Stromal cell of bone marrow (primary cell): Measurements from ENCODE around the gene LRRN2.
A peak's percentile ranks its signal among the peaks of the same experiment; 100 is the strongest.
"Not testable (repeated sequence)": the region's sequence is repeated elsewhere in the genome, so short reads cannot be mapped to it uniquely, and the experiment has no call there.

ENCODE experiments used
- DNase-seq: peaks from one replicate; pipeline ENCODE4 v3.0.0-alpha.2; 2012; ENCODE audit warnings: low read depth

LRRN2 gene

DNA sequence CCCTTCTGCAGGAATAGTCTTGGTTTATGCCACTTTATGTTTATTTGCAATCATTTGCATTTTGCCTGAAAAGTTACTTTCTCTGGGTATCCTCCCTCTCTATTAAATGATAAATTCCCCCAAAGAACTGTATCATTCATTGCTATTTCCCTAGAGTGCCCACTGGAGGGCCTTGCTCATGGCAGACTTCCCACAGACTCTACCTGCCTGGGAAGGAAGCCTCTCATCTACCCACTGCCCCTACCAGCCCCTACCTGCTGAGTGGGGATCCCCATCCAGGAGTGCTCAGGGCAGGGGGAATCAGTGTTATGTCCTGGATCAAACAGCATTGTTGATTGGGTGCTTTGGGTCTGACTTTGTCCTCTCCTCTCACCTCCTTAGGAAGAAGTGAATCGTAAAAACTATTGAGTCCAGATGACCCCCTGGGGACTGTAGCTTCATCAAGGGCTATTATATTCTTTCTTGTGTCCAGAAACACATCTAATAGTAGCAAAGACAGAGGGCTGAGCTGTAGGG lies 6.8 kb upstream of the LRRN2 start:
- DNase-seq, result no peak

DNA sequence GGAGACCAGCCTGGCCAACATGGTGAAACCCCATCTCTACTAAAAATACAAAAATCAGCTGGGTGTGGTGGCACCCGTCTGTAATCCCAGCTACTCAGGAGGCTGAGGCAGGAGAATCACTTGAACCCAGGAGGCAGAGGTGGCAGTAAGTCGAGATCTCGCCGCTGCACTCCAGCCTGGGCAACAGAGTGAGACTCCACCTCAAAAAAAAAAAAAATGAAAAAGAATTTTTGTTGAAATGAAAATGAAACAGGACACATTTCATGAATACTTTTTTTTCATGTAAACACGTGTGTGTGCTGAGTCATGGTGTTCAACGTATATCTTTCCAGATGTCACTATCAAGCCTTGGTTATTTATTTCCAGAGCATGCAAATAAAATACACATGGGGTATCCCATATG lies 5.8 kb upstream of the LRRN2 start:
- not testable (repeated sequence) for DNase-seq

DNA sequence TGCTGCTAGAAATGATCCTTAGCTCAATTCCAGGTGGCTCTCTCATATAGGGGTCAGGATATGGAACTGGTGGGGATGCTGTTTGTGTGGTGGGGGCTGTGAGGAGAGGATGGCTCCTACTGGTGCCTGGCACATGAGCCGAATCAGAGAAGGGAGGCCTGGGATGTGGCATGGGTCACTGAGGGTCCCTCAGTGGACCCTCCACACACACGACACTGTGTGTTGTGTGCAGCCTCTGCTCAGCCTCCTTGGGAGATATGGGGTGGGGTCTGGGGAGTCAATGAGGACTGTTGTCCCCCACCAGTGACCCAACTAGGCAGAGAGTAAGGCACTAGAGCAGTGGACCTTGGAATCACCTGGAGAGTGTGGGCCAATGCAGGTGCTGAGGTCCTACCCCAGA lies 3.2 kb upstream of the LRRN2 start:
- no peak for DNase-seq

DNA sequence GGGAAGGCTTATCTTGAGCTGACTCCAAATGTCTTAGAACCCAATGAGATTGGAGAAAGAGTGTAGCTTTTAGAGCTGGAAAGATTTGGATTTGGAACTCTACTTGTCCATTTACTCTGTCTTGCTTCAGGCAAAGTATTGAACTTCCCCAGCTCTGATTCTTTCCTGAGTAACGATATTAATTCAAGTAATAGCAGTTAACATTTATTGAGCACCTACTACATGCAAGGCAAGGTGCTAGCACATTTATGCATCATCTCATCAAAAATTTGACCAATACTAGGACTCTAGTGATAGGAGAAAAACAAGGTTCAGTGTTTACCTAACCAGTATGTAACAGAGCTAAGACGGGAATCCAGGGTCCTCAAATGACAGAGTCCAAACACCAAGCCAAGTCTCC lies 2.5 kb upstream of the LRRN2 start:
- no peak for DNase-seq

DNA sequence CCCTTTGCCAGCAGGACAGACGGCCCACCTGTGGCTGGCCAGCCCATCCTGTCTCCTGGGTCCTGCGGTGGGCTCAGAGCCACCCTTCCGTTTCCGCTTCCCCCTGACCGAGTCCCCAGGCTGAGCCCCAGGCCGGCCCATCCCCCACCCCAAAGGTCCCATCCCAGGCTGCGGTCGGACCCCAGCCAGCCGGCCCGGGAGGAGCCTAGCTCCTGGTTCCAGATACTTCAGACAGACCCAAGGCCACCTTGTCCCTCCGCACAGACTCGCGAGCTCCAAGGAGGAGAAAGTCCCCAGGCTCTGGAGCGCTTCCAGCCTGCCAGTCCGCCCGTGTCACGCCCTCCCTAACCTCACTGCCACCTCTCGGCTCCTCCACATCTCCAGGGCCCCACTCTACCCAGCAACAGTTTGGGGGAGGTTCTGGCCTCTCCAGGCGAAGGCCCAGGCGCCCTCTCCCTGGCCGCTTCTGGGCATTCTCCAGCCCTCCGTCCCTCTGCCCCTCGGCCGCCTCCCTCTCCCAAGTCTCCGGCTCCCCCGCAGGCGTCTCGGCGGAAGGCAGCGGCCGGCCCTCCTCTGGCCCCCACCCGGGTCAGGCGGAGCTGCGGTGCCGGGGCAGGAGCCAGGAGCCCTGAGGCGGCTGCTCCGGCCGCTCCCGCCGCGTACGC lies 835 bp downstream of the LRRN2 start:
- no peak for DNase-seq

DNA sequence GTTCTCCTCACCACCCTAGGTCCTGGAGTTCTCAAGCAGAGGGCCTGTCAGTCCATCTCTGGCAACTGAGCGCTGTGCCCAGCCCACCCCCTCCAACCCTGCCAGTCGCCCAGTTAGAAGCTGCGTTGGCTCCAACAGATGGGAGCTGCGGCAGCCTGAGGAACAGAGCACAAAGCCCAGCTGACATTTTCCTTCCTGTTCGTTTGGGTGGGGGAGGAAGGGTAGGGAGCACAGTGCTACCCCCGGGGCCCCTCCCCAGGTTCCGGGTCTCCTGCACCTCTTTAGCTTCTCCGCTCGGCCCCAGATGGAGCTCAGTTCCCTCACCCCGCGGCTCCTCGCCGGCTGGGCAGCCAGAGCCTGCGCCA lies 1.4 kb downstream of the LRRN2 start:
- no peak for DNase-seq

DNA sequence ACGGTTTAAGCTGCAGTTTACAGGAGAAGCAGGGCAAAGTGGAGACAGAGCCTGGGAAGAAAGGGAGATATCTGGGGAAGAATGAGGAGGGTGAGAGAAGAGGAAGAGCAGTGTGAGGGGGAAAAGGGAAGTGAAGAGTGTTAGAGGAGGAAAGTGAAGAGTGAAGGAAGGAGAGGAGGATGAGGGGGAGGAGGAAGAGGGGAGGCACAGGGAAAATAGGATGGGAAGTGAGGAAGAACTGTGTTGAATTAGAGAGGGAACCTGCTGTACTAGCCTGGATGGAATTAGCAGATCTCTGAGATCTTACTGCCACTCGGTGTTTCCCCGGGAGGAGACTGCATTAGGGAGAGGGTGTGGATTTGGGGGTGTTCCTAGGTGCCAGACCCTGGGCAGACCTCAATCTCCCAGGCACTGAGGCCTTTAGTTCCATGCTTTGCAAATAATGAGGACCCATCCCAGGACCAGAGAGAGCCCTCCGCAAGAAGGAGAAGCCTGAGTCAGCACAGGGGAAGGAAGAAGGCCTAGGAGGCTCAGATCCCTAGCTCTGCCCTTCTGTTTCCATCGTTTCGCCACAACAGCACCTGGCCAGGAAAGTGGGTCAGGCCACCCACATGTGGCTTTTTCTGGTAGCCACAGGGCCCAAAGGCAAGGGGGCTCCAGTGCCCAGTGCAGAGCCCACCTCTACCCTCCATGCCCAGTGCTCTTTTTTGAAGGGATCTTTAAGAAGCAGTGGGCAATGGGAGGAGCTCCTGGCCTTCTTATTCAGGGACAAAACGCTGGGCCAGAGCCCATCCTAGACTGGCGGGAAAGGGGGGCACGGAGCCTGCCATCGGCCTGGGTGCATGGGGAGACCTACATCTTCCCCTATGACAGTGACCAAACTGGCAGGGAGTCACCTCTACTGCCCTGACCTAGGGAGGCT lies 2.0 kb downstream of the LRRN2 start:
- DNase-seq, result no peak

DNA sequence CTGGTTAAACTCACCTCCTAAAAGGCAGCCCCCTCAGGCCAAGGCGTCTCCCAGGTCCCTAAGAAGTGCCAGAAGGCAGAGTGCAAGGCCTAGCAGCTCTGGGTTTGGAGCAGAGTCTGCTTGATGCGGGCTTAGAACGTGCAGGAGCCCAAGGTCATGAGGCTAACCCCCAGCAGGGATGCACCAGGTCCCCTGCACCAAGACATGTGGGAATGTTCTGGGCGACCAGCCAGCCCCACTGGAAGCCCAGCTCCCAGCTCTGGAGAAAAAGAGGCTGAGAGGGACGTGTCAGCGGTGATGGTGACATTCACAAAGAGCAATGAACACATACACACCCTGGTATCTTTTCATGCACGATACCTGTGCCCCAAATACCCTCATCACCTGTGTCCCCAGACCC lies 5.1 kb downstream of the LRRN2 start:
- DNase-seq, result no peak

DNA sequence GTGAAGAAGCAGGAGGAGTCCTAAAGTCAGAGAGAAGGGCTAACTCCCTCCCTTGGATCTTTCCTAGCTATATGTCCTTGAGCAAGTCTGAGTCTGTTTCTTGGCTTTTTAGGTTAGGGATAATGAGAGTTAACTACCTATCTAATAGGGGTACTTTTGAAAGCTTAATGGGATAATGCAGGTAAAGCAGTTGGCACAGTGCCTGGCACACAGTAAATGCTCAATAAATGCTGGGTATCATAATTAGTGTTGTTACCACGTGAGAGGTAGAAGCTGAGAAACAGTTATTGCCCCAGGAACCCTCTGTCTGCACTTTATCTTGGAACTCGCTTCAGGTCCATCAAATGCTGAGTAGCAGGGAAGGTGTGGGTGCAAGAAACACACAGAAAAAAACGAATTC lies 5.5 kb downstream of the LRRN2 start:
- DNase-seq, result no peak

DNA sequence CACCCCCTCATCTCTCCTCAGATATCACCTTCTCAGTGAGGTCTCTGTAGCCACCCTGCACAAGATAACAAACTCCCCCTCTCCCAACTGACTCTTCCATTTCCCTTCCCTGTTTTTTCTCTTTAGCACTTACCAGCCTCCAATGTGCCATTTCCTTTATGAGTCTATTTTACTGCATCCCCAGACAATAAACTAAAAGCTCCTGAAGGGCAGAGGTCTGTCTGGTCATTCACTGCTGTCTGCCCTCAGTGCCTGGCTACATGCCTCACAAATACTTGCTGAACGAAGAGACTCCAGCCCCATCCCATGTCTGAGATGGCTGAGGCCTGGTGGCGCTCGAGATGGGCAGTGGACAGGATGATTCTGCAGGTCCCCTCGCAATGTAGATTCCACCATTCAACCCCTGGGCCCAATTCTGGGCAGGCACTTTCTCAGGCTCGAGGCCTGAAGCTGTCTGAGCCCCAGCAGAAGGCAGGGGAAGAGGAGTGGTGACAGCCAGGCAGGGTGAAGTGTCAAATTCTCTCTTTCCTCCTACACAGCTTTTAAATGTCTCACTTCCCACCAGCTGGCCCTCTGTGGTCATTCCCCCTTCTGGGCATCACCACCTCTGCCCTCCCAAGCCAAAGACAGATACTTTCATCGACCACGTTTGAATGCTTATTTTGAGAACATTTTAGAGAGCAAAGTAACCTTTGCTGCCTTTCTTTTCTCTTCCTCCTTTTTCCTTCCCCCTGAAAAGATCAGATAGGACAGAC lies 6.6 kb downstream of the LRRN2 start:
- no peak for DNase-seq

DNA sequence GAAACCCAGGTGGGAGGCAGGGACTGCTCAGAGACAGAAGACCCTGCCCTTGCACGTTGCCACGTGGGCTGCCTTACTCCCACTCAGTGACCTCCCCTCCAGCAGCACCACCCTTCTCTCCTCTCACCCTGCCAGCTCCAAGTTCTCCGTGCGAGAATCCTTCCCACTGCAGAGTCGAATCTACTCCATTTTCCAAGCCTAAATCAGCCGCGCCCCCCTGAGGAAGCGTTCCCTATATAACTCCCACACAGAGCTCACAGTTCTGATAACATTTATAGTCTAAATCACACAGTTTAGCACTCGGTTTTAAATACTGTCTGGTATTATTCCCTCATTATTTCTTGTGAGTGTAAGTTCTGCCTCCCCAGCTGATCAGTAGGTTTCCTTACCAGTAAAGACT lies 7.7 kb downstream of the LRRN2 start:
- no peak for DNase-seq

DNA sequence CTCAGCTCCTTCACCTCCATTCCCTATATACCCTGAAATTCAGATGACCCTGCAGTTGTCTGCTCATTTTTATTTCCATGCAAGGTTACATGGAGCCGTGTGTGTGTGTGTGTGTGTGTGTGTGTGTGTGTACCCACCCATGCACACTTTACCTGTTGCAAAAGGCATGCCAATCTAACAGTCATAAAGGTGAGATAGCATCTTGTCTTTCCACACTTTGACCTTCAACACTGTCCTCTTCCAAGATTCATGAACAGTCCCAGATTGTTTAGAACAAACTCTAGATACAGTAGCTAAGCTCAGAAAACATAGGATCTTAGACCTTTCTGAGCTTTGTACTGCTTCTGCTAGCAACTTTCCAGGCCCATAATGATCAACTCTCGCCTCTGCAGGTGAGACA lies 9.5 kb downstream of the LRRN2 start:
- DNase-seq, result no peak

DNA sequence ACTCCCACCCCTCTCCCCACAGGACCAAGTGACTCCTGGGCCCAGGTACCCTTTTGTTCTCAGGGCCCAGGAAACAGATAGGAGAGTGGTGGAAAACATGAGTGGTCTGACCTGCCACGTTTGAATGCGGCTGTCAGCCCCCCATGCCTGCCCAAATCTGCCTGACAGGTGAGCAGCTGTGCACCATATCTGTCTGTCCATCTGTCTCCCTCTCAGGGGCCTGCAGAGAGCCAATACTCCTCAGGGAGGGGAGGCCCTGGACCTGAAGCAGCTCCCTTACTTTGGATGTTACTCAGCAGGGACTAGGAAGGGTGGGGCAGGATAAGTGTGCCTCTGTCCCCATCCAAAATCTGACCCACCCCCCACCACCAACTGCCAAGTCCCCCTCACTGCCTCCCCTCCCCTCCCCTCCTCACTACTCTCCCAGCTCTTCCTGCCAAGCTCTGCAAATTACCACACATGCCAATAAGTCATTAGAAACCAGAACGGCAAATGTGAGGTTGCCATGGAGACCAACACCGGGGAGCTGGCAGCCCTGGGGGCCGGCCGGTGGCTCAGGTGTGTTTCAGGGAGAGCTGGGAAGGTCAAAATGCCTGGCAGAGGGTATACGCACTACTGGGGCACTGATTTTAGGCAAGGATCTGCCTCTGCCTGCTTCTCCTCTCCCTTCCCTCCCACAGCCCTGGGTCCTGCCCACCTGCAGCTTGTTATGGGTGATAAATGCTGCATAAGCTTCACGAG lies 11.5 kb downstream of the LRRN2 start:
- no peak for DNase-seq

DNA sequence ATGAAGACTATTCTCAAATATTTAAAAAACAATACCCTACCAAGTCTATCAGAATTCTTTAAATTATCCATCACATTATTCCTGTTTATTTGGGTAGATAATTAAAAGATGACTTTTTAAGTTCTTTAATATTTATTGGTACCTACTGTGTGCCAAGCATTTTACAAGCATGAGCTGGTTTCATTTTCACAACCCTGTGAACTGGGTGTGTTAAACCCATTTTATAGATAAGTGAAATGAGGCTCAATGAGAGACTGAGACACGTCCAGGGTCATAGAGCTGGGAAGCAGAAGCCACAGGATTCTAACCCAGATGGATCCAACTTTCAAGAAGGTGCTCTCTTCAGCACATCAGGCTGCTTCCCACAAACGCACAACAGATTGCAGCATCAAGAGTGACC lies 12.3 kb downstream of the LRRN2 start:
- no peak for DNase-seq

DNA sequence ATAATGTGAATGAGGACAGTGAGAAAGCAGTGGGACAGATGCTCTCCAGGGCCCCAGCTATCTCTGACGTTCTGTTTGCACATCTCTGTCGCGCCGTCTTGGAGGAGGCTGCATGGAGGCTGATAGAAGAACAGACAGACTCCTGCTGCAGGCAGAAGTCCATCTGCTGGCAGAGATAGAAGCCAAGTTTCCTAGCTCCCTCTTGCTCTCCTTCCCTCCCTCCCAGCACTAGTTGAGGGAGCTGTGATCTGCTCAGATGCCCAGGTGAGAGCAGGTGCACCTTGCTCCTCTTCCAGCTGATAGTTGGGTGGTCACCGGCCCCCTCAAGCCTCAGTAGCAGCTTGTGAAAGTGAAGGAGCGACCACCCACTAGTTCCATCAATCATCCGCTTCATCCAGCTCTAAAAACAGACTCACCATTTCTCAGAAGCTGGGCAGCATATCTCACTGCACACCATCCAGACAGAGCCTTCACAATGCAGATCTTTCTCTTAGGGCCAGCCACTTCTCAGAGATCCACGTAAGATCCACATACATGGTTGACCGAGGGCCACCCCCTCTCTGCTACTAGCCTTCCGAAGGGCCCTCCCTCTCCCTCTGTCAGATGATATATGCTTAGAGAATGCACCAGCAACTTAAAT lies 12.9 kb downstream of the LRRN2 start:
- DNase-seq, result no peak

DNA sequence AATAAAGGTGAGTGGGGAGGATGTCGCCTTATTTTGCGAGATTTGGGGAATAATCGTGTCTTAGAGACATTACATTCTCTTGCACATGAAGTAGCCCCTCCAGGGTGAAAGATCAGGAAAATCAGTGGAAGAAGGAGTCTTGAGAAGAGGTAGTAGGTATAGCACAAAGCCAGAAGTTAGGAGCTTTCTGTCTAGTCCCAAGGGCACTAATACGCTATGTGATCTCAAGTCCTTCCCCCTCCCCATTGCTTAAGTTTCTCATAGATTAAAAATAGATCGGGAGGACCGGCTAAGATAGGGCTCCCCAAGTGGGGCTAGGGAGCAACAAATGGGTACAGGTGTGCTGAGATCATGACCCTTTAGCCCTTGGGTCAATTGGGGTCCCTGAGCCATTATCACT lies 13.5 kb downstream of the LRRN2 start:
- DNase-seq, result no peak

DNA sequence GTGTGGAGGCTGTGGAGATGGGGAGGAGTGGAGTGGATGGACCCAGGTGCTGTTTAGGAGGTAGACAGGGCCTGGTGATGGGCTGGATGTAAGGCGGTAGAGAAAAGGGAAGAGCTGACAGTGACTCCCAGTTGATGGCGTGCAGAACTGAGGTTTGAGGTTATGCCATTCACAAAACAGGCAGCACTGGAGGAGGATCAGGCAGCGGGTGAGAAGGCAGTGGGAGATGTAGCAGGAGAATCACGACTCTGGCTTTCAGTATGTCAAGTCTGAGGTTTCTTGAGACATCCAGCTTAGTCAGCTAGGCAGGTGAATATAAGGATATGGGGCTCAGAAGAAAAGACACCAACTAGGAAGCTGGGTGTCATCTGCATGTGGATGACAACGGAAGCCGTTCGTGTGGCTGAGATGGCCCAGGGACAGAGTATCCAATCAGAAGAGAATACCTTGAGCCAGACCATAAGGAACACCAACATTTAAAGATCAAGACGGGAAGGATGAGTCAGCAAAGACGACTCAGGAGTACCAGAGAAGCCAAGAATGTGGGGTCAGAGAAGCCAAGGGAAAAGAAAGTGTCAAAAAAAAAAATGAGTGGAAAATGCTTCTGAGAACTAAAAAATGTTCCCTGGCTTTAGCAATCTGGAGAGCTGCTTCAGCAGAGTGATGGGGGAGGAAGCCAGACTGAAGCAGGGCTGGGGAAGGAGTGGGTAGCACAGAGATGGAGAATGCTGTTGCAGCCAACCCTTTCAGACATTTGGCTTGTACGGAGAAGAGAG lies 15.2 kb downstream of the LRRN2 start:
- peak; percentile 33 for DNase-seq

DNA sequence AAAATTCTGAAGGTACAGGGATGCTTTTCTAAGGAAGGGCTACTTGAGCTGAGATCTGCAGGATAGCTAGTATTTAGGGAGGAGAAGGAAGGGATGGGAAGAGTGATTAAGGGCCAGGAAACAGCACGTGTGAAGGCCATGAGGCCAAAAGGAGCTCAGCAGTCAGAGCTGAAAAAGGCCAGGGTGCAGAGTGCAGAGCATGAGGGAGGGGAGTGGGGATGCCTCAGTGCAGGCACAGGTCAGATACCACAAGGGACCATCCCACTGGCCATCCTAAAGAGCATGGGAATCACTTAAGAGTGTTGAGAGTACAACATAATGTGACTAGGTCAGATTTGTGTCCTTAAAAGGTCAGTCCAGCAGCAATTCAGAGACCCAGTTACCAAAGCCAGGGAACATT lies 16.0 kb downstream of the LRRN2 start:
- DNase-seq, result no peak

DNA sequence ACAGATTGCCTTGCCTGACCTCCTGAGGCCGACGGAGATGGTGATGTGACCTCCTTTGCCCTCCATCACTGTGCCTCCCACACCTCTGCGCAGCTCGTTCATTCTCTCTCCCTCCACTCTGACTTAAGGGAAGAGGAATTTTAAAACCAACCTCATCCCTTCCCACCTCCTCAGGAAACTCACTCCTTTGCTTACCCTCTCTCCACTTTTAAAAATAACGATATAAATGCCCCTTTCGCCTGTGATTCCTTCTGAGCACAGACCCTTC lies 21.2 kb downstream of the LRRN2 start:
- no peak for DNase-seq

DNA sequence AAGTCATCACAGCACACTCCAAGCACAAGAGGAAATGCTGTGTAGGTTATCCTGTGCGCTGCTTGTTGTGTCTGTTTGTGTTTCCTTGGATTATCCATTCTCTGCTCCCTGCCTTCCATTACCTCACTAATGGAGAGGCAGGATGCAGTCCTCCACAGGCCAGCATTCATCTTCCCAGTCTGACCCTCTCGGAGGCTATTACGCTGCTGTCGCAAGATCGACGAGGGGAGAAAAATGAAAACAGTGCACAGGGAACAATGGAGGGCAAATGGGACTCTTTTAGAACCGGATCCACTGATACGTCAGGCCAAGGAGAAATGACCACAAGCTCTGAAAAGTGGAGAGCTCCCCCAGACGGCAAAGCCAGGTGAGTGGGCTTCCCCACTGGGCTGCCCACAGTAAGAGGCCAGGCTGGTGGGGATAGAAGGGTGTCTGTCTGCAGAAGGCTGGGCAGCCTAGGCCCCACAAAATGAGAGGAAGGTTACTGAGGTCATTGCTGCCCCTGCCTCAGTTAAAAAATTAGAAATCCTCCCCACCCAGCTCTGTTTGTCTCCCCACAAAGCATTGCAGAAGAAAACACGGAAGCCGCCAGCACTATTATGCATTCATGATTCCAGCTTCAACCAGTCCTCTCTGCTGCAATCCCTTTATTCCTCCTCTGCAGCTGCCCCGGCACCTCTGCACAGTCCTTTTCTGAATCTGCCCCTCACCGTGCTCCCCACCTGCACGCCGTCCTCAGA lies 21.7 kb downstream of the LRRN2 start:
- DNase-seq, result no peak
